GM21526 (cell line): ENCODE results near the gene RBM8A.

Experiments
- ATAC-seq: cut with Tn5 transposase; IDR thresholded peaks from one replicate; pipeline ENCODE4 v1.9.1; 2021; ENCODE audit warnings: moderate library complexity; ENCODE audit not compliant: unreplicated experiment, low FRiP score

RBM8A gene

GRCh38 chr1:145918144-145918991 is 8.9 kb downstream of the RBM8A start, which contains the start of gene PEX11B:
TSS of gene PEX11B (minus strand) at chr1:145918717. CDS start at chr1:145918688, 29 bp downstream.
- ATAC-seq, result peak; percentile 81

GRCh38 chr1:145917595-145917994 is 9.7 kb downstream of the RBM8A start:
- ATAC-seq, result no peak

GRCh38 chr1:145916745-145917144 is 10.5 kb downstream of the RBM8A start:
- no peak for ATAC-seq

- ATAC-seq, result no peak
Measured at GRCh38 chr1:145912128-145912641, 15.1 kb downstream of the RBM8A start.

- no peak for ATAC-seq
Measured at GRCh38 chr1:145908653-145909052, 18.6 kb downstream of the RBM8A start.

GRCh38 chr1:145906954-145907753 is 20.1 kb downstream of the RBM8A start:
- no peak for ATAC-seq

- no peak for ATAC-seq
Measured at GRCh38 chr1:145901312-145902021, 25.8 kb downstream of the RBM8A start.

GRCh38 chr1:145898756-145899155 is 28.5 kb downstream of the RBM8A start:
- no peak for ATAC-seq

- ATAC-seq, result no peak
Measured at GRCh38 chr1:145897969-145898368, 29.3 kb downstream of the RBM8A start.

- ATAC-seq, result no peak
Measured at GRCh38 chr1:145895471-145895870, 31.8 kb downstream of the RBM8A start.

GRCh38 chr1:145893306-145894055 is 33.8 kb downstream of the RBM8A start:
- ATAC-seq, result no peak

- no peak for ATAC-seq
Measured at GRCh38 chr1:145892486-145893087, 34.7 kb downstream of the RBM8A start.

- no peak for ATAC-seq
Measured at GRCh38 chr1:145891587-145892485, 35.4 kb downstream of the RBM8A start.

- no peak for ATAC-seq
Measured at GRCh38 chr1:145891143-145891542, 36.1 kb downstream of the RBM8A start.

- no peak for ATAC-seq
Measured at GRCh38 chr1:145889722-145890121, 37.6 kb downstream of the RBM8A start.

- no peak for ATAC-seq
Measured at GRCh38 chr1:145887631-145888030, 39.7 kb downstream of the RBM8A start.

GRCh38 chr1:145886816-145887215 is 40.5 kb downstream of the RBM8A start:
- ATAC-seq, result no peak

GRCh38 chr1:145886390-145886789 is 40.9 kb downstream of the RBM8A start:
- ATAC-seq, result no peak
